Adipocyte (in vitro differentiated cells): ENCODE results near the gene MLPH.

Experiments
- DNase-seq: peaks from one replicate; pipeline ENCODE4 v3.0.0-alpha.2; 2015; ENCODE audit warnings: low read depth
- H3K27me3 ChIP-seq: replicated peaks from 2 replicates; pipeline ENCODE4 v1.7.0; 2013; ENCODE audit warnings: mild to moderate bottlenecking, low read length, moderate library complexity; ENCODE audit not compliant: control insufficient read depth, insufficient read depth
- H3K36me3 ChIP-seq: 2 replicates; pipeline ENCODE4 v1.7.0; 2013; ENCODE audit warnings: low read length, mild to moderate bottlenecking, moderate library complexity; ENCODE audit not compliant: control insufficient read depth, insufficient read depth, severe bottlenecking
- H3K4me1 ChIP-seq: 2 replicates; pipeline ENCODE4 v1.7.0; 2013; ENCODE audit warnings: mild to moderate bottlenecking, low read length, moderate library complexity; ENCODE audit not compliant: control insufficient read depth, insufficient read depth
- H3K4me3 ChIP-seq: 2 replicates; pipeline ENCODE4 v1.7.0; 2013; ENCODE audit warnings: mild to moderate bottlenecking, low read length, moderate library complexity
- H3K9ac ChIP-seq: 2 replicates; pipeline ENCODE4 v1.7.0; 2013; ENCODE audit warnings: mild to moderate bottlenecking, low read length, moderate library complexity
- H3K9me3 ChIP-seq: 2 replicates; pipeline ENCODE4 v1.7.0; 2013; ENCODE audit warnings: mild to moderate bottlenecking, low read length, moderate library complexity; ENCODE audit not compliant: control insufficient read depth

MLPH gene

GRCh38 chr2:237486819-237487448 lies at the start of gene MLPH:
Gene MLPH, plus strand, starts transcription at chr2:237487251. Its CDS starts 6,176 bp downstream, at chr2:237493427.
- peaks cover 31% of the 10 kb centered on the region for H3K4me1 ChIP-seq
- no peaks in the 10 kb centered on the region for H3K36me3 ChIP-seq
- peaks cover 5% of the 10 kb centered on the region for H3K27me3 ChIP-seq
- DNase-seq: peak; percentile 54
- H3K9ac ChIP-seq: peak within 1 kb of the TSS; percentile 72
- peak within 1 kb of the TSS; percentile 86 for H3K4me3 ChIP-seq
- peaks cover 14% of the 10 kb centered on the region for H3K9me3 ChIP-seq

GRCh38 chr2:237437566-237437965 lies 49.5 kb upstream of the MLPH start:
- no peak overlapping the region for H3K4me3 ChIP-seq
- H3K4me1 ChIP-seq: peaks cover 52% of the 10 kb centered on the region
- no peaks in the 10 kb centered on the region for H3K36me3 ChIP-seq
- no peaks in the 10 kb centered on the region for H3K27me3 ChIP-seq
- H3K9me3 ChIP-seq: no peaks in the 10 kb centered on the region
- H3K9ac ChIP-seq: no peak overlapping the region
- no peak for DNase-seq

GRCh38 chr2:237438080-237438940 lies 48.7 kb upstream of the MLPH start:
- Histone ChIP-seq H3K4me3 (no peak overlapping the region), H3K27me3 (no peaks in the 10 kb centered on the region), H3K36me3 (no peaks in the 10 kb centered on the region), H3K9ac (peak overlapping the region; percentile 8), H3K4me1 (peaks cover 45% of the 10 kb centered on the region), H3K9me3 (no peaks in the 10 kb centered on the region)
- DNase-seq: no peak

- Histone ChIP-seq H3K9me3 (no peaks in the 10 kb centered on the region), H3K9ac (no peak overlapping the region)
- DNase-seq: no peak
These were observed 46.2 kb upstream of the MLPH start for GRCh38 chr2:237440819-237441281.

GRCh38 chr2:237441605-237442274 lies 45.3 kb upstream of the MLPH start:
- Histone ChIP-seq H3K36me3 (no peaks in the 10 kb centered on the region), H3K9ac (no peak overlapping the region), H3K4me1 (peaks cover 18% of the 10 kb centered on the region), H3K27me3 (no peaks in the 10 kb centered on the region), H3K4me3 (no peak overlapping the region), H3K9me3 (no peaks in the 10 kb centered on the region)
- DNase-seq: peak; percentile 59

More at GRCh38 chr2:237440819-237441281, 46.2 kb upstream of the MLPH start:
- no peak overlapping the region for H3K4me3 ChIP-seq
- no peaks in the 10 kb centered on the region for H3K36me3 ChIP-seq
- H3K27me3 ChIP-seq: no peaks in the 10 kb centered on the region
- peaks cover 25% of the 10 kb centered on the region for H3K4me1 ChIP-seq

GRCh38 chr2:237444071-237444470 lies 43.0 kb upstream of the MLPH start:
- no peak overlapping the region for H3K9ac ChIP-seq
- no peak for DNase-seq
- no peaks in the 10 kb centered on the region for H3K27me3 ChIP-seq
- H3K4me3 ChIP-seq: no peak overlapping the region
- H3K9me3 ChIP-seq: no peaks in the 10 kb centered on the region
- H3K36me3 ChIP-seq: no peaks in the 10 kb centered on the region
- peaks cover 17% of the 10 kb centered on the region for H3K4me1 ChIP-seq

GRCh38 chr2:237445611-237446337 lies 41.3 kb upstream of the MLPH start:
- H3K9ac ChIP-seq: no peak overlapping the region
- no peak overlapping the region for H3K4me3 ChIP-seq
- no peak for DNase-seq
- H3K27me3 ChIP-seq: no peaks in the 10 kb centered on the region
- H3K36me3 ChIP-seq: no peaks in the 10 kb centered on the region
- peaks cover 29% of the 10 kb centered on the region for H3K4me1 ChIP-seq
- H3K9me3 ChIP-seq: no peaks in the 10 kb centered on the region

- no peak for DNase-seq
These were observed 40.7 kb upstream of the MLPH start for GRCh38 chr2:237446338-237446665.

GRCh38 chr2:237447496-237447895 lies 39.6 kb upstream of the MLPH start:
- H3K9ac ChIP-seq: no peak overlapping the region
- no peaks in the 10 kb centered on the region for H3K9me3 ChIP-seq
- no peak overlapping the region for H3K4me3 ChIP-seq
- no peak for DNase-seq
- peaks cover 17% of the 10 kb centered on the region for H3K4me1 ChIP-seq
- H3K27me3 ChIP-seq: no peaks in the 10 kb centered on the region
- H3K36me3 ChIP-seq: no peaks in the 10 kb centered on the region

More at GRCh38 chr2:237446338-237446665, 40.7 kb upstream of the MLPH start:
- no peaks in the 10 kb centered on the region for H3K9me3 ChIP-seq
- no peaks in the 10 kb centered on the region for H3K36me3 ChIP-seq
- H3K4me1 ChIP-seq: peaks cover 24% of the 10 kb centered on the region
- no peak overlapping the region for H3K4me3 ChIP-seq
- no peaks in the 10 kb centered on the region for H3K27me3 ChIP-seq
- H3K9ac ChIP-seq: no peak overlapping the region

- no peaks in the 10 kb centered on the region for H3K9me3 ChIP-seq
- H3K4me1 ChIP-seq: peaks cover 20% of the 10 kb centered on the region
- no peaks in the 10 kb centered on the region for H3K36me3 ChIP-seq
- no peak overlapping the region for H3K9ac ChIP-seq
- H3K4me3 ChIP-seq: no peak overlapping the region
- DNase-seq: no peak
- no peaks in the 10 kb centered on the region for H3K27me3 ChIP-seq
These were observed 38.9 kb upstream of the MLPH start for GRCh38 chr2:237448171-237448570.

GRCh38 chr2:237448626-237449025 lies 38.4 kb upstream of the MLPH start:
- Histone ChIP-seq H3K36me3 (no peaks in the 10 kb centered on the region), H3K27me3 (no peaks in the 10 kb centered on the region), H3K9ac (peak overlapping the region; percentile 51), H3K9me3 (no peaks in the 10 kb centered on the region), H3K4me3 (no peak overlapping the region), H3K4me1 (peaks cover 20% of the 10 kb centered on the region)
- no peak for DNase-seq
